ENCODE results near the gene TMEM150A. TPM values are rescaled to one million over a fixed set of nuclear protein-coding genes. Genes with fewer than 3 reads are reported as not detected.

The TMEM150A gene
- total RNA-seq, 4 donors from 2014 or later, result 12.9 to 29.4 (median 16.6) TPM

- no peaks in the 10 kb centered on the region for H3K27me3 ChIP-seq
- no peak for DNase-seq (ENCODE audit: low spot score in 2 of 2)
- H3K36me3 ChIP-seq, result peaks cover 0 to 43% (median 4%) of the 10 kb centered on the region in 3 donors
- H3K27ac ChIP-seq, result no peak overlapping the region
- 68 to 74% methylated on average over 14 of the region's 14 CpGs for WGBS, 2 donors
- H3K4me3 ChIP-seq, result no peak overlapping the region
- no peak for TF ChIP-seq POLR2A (IDR thresholded peaks at IDR 0.05)
- TF ChIP-seq CTCF (IDR thresholded peaks at IDR 0.05), result no peak
- no peak for TF ChIP-seq EP300 (IDR thresholded peaks at IDR 0.05)
- H3K9me3 ChIP-seq, result no peaks in the 10 kb centered on the region
- H3K4me1 ChIP-seq, result peaks cover 0 to 63% (median 25%) of the 10 kb centered on the region in 4 donors
Observed at GRCh38 chr2:85598594-85599340, 3.7 kb downstream of the TMEM150A start.

GRCh38 chr2:85597241-85597640, 5.3 kb downstream of the TMEM150A start:
- H3K9me3 ChIP-seq, result no peaks in the 10 kb centered on the region
- peaks cover 0 to 65% (median 23%) of the 10 kb centered on the region in 4 donors for H3K4me1 ChIP-seq
- no peak overlapping the region for H3K4me3 ChIP-seq
- 69 to 73% methylated on average over 5 of the region's 5 CpGs for WGBS, 2 donors
- no peaks in the 10 kb centered on the region for H3K27me3 ChIP-seq
- no peak for TF ChIP-seq CTCF (IDR thresholded peaks at IDR 0.05)
- no peak for TF ChIP-seq EP300 (IDR thresholded peaks at IDR 0.05)
- TF ChIP-seq POLR2A (IDR thresholded peaks at IDR 0.05), result no peak
- peak overlapping the region in 1 of 4 donors; percentile 28 for H3K27ac ChIP-seq
- H3K36me3 ChIP-seq, result peaks cover 0 to 43% (median 4%) of the 10 kb centered on the region in 3 donors
- DNase-seq (ENCODE audit: low spot score in 2 of 2), result no peak

- Histone ChIP-seq H3K27me3 (no peaks in the 10 kb centered on the region), H3K36me3 (peaks cover 0 to 43% (median 4%) of the 10 kb centered on the region in 3 donors), H3K27ac (peak overlapping the region in 3 of 4 donors; percentile 28 to 93 (median 92)), H3K4me3 (peak overlapping the region; percentile 73 to 90 (median 82)), H3K4me1 (peaks cover 0 to 67% (median 28%) of the 10 kb centered on the region in 4 donors), H3K9me3 (no peaks in the 10 kb centered on the region)
- no peak for TF ChIP-seq EP300 (IDR thresholded peaks at IDR 0.05)
- TF ChIP-seq CTCF (IDR thresholded peaks at IDR 0.05), result no peak
- no peak for TF ChIP-seq POLR2A (IDR thresholded peaks at IDR 0.05)
- no peak for DNase-seq (ENCODE audit: low spot score in 2 of 2)
- WGBS, 2 donors, result 42 to 44% methylated on average over 3 of the region's 3 CpGs
Observed at GRCh38 chr2:85596486-85597143, 5.9 kb downstream of the TMEM150A start.

GRCh38 chr2:85596026-85596333, 6.5 kb downstream of the TMEM150A start:
- Histone ChIP-seq H3K27ac (peak overlapping the region; percentile 86 to 95 (median 92)), H3K27me3 (no peaks in the 10 kb centered on the region), H3K9me3 (no peaks in the 10 kb centered on the region), H3K4me3 (peak overlapping the region; percentile 73 to 90 (median 82)), H3K4me1 (peaks cover 0 to 67% (median 32%) of the 10 kb centered on the region in 4 donors), H3K36me3 (peaks cover 0 to 42% (median 4%) of the 10 kb centered on the region in 3 donors)
- no peak for DNase-seq (ENCODE audit: low spot score in 2 of 2)
- TF ChIP-seq POLR2A (IDR thresholded peaks at IDR 0.05) (no peak), CTCF (IDR thresholded peaks at IDR 0.05) (no peak), EP300 (IDR thresholded peaks at IDR 0.05) (no peak)
- WGBS, 2 donors, result 2 to 4% methylated on average over 10 of the region's 10 CpGs

All from tibial nerve (tissue), 4 donors.